ENCODE results near the gene DOK5. TPM values are rescaled to one million over a fixed set of nuclear protein-coding genes. Genes with fewer than 3 reads are reported as not detected.

The DOK5 gene
- total RNA-seq, 1 experiment from 2014 or later = 4.9 TPM

DNA sequence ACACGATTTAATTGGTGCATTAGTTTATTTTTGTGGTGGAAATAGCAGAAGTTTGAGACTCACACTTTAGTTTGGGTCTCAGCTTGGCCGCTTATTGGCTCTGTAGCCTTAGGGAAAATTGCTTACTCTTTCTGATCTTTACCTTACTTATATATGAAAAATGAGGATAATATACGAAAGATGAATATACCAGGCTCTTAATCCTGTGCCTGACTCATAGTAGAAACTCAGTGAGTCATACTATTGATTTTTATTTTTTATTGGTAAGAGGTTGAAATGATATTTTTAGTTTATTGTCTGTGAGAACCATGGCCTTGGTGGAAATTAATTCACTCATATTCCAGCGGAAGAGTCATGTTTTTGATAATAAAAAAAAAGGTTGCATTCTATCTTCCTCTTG is 11.2 kb downstream of the DOK5 start:
- Histone ChIP-seq H3K36me3 (ENCODE audit: insufficient read depth, low read length, poor library complexity, severe bottlenecking) (no peaks in the 10 kb centered on the region), H3K4me3 (ENCODE audit: low read depth, low read length, poor library complexity, severe bottlenecking) (no peak overlapping the region), H3K27me3 (replicated peaks; ENCODE audit: insufficient read depth, low read depth, low read length, poor library complexity) (no peaks in the 10 kb centered on the region), H3K4me1 (ENCODE audit: insufficient read depth, low read length, poor library complexity, severe bottlenecking) (no peaks in the 10 kb centered on the region), H3K9me3 (ENCODE audit: low read depth, low read length, poor library complexity, severe bottlenecking) (no peaks in the 10 kb centered on the region), H3K27ac (ENCODE audit: low read depth, low read length, poor library complexity, severe bottlenecking) (no peak overlapping the region)
- BruUV-seq (replicated peaks) = no TSS peak
- ChIA-PET CTCF (no interaction called here), POLR2A (ENCODE audit: low non-redundant PET) (interaction anchor here (0.6 kb wide), 1 partner anchor 939 kb away, joined by 3 read pairs; no protein-coding TSS in a partner anchor)
- DNase-seq (ENCODE audit: low spot score) = no peak
- TF ChIP-seq EZH2 (IDR thresholded peaks at IDR 0.05; ENCODE audit: borderline replicate concordance, low read depth, low read length, poor library complexity, severe bottlenecking) = no peak
- TF ChIP-seq, protein P1, sequence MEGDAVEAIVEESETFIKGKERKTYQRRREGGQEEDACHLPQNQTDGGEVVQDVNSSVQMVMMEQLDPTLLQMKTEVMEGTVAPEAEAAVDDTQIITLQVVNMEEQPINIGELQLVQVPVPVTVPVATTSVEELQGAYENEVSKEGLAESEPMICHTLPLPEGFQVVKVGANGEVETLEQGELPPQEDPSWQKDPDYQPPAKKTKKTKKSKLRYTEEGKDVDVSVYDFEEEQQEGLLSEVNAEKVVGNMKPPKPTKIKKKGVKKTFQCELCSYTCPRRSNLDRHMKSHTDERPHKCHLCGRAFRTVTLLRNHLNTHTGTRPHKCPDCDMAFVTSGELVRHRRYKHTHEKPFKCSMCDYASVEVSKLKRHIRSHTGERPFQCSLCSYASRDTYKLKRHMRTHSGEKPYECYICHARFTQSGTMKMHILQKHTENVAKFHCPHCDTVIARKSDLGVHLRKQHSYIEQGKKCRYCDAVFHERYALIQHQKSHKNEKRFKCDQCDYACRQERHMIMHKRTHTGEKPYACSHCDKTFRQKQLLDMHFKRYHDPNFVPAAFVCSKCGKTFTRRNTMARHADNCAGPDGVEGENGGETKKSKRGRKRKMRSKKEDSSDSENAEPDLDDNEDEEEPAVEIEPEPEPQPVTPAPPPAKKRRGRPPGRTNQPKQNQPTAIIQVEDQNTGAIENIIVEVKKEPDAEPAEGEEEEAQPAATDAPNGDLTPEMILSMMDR (conservative IDR thresholded peaks at IDR 0.05; ENCODE audit: low read depth, low read length) = no peak
- intact Hi-C loops (cut with micrococcal nuclease; ENCODE audit: unreplicated experiment) = no loop called here

DNA sequence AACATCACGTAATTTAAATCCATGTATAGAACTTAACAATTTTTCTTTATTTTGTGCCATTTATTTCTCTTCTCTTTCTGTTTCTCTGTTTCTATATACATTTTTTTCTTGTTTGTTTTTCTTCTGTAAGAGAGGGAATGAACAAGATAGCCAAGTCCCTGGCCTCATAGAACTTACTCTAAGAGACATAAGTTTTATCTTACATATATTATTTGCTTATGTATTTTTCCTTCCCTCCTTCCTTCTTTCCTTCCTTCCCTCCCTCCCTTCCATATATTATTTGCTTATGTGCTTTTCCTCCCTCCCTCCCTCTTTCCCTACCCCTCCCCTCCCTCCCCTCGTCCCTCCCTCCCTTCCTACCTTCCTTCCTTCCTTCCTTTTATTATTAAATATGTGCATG is 13.0 kb downstream of the DOK5 start:
- Histone ChIP-seq H3K4me3 (ENCODE audit: low read depth, low read length, poor library complexity, severe bottlenecking) (no peak overlapping the region), H3K27me3 (replicated peaks; ENCODE audit: insufficient read depth, low read depth, low read length, poor library complexity) (no peaks in the 10 kb centered on the region), H3K9me3 (ENCODE audit: low read depth, low read length, poor library complexity, severe bottlenecking) (no peaks in the 10 kb centered on the region), H3K36me3 (ENCODE audit: insufficient read depth, low read length, poor library complexity, severe bottlenecking) (no peaks in the 10 kb centered on the region), H3K27ac (ENCODE audit: low read depth, low read length, poor library complexity, severe bottlenecking) (no peak overlapping the region), H3K4me1 (ENCODE audit: insufficient read depth, low read length, poor library complexity, severe bottlenecking) (no peaks in the 10 kb centered on the region)
- CTCF ChIA-PET = no interaction called here
- intact Hi-C loops (cut with micrococcal nuclease; ENCODE audit: unreplicated experiment) = no loop called here
- POLR2A ChIA-PET (ENCODE audit: low non-redundant PET) = no interaction called here
- TF ChIP-seq, protein P1 (conservative IDR thresholded peaks at IDR 0.05; ENCODE audit: low read depth, low read length) = no peak
- TF ChIP-seq EZH2 (IDR thresholded peaks at IDR 0.05; ENCODE audit: borderline replicate concordance, low read depth, low read length, poor library complexity, severe bottlenecking) = no peak
- BruUV-seq (replicated peaks) = no TSS peak
- DNase-seq (ENCODE audit: low spot score) = no peak

DNA sequence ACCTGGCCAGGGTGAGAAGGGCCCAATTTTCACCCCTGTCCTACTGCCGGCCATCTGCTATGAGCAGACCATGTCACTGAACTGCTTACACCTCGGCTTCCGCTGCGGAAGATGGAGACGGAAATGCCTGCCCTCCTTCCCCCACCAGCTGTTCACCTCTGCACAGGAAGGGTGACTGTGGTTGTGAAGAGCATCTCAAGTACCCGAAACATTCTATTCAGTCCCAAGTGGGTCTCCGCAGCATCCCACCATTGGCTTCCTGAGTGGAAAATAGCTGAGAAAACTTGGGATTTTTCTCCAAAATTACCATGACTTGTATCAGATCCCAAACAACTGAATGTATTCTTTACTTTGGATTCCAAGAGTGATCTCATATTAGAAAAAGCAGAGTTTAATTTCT is 16.1 kb downstream of the DOK5 start:
- BruUV-seq (replicated peaks) = no TSS peak
- Histone ChIP-seq H3K27me3 (replicated peaks; ENCODE audit: insufficient read depth, low read depth, low read length, poor library complexity) (no peaks in the 10 kb centered on the region), H3K36me3 (ENCODE audit: insufficient read depth, low read length, poor library complexity, severe bottlenecking) (no peaks in the 10 kb centered on the region), H3K4me1 (ENCODE audit: insufficient read depth, low read length, poor library complexity, severe bottlenecking) (no peaks in the 10 kb centered on the region), H3K9me3 (ENCODE audit: low read depth, low read length, poor library complexity, severe bottlenecking) (no peaks in the 10 kb centered on the region), H3K27ac (ENCODE audit: low read depth, low read length, poor library complexity, severe bottlenecking) (no peak overlapping the region), H3K4me3 (ENCODE audit: low read depth, low read length, poor library complexity, severe bottlenecking) (no peak overlapping the region)
- no peak for DNase-seq (ENCODE audit: low spot score)
- ChIA-PET CTCF (no interaction called here), POLR2A (ENCODE audit: low non-redundant PET) (no interaction called here)
- intact Hi-C loops (cut with micrococcal nuclease; ENCODE audit: unreplicated experiment) = no loop called here
- TF ChIP-seq EZH2 (IDR thresholded peaks at IDR 0.05; ENCODE audit: borderline replicate concordance, low read depth, low read length, poor library complexity, severe bottlenecking) = no peak
- TF ChIP-seq, protein P1 (conservative IDR thresholded peaks at IDR 0.05; ENCODE audit: low read depth, low read length) = no peak

Data from A673 (cell line).